Fibroblast of lung (primary cell): ENCODE data around the gene SIGLEC9. TPM values are rescaled to one million over a fixed set of nuclear protein-coding genes. Genes with fewer than 3 reads are reported as not detected.

Experiments
- DNase-seq, 2 donors: peaks; one replicate each; pipeline versions ENCODE4 v3.0.0 to v3.0.0-alpha.2; 2010; ENCODE audit warnings: low read depth in 2 of 2
- H2AFZ ChIP-seq: 2 replicates; pipeline ENCODE4 v1.5.1; 2012; ENCODE audit warnings: low read length, control low read depth, inconsistent platforms
- H3K27ac ChIP-seq: 2 replicates; pipeline ENCODE4 v1.5.1; 2011; ENCODE audit warnings: low read length, control low read depth; ENCODE audit not compliant: insufficient read depth
- H3K27me3 ChIP-seq: 2 replicates; pipeline ENCODE4 v1.5.1; 2011; ENCODE audit warnings: mild to moderate bottlenecking, low read length; ENCODE audit not compliant: control insufficient read depth, insufficient read depth
- H3K36me3 ChIP-seq: 2 replicates; pipeline ENCODE4 v1.5.1; 2011; ENCODE audit warnings: low read length; ENCODE audit not compliant: control insufficient read depth, insufficient read depth
- H3K4me1 ChIP-seq: 2 replicates; pipeline ENCODE4 v1.5.1; 2011; ENCODE audit warnings: low read length; ENCODE audit not compliant: control insufficient read depth, insufficient read depth; ENCODE audit errors: extremely low read depth
- H3K4me2 ChIP-seq: 2 replicates; pipeline ENCODE4 v1.5.1; 2011; ENCODE audit warnings: low read length, control low read depth; ENCODE audit not compliant: insufficient read depth; ENCODE audit errors: extremely low read depth
- H3K4me3 ChIP-seq, 4 experiments: fragments of 200-600 bp in 1 of 4; sonication (generic) in 1 of 4; replicated peaks in 1 of 4; 2 replicates each; pipeline ENCODE4 v1.5.1; 2011 to 2016; ENCODE audit warnings: low read length in 4 of 4, low read depth in 3 of 4, mild to moderate bottlenecking in 3 of 4, control low read depth in 2 of 4, inconsistent platforms in 1 of 4, mixed read lengths in 1 of 4; ENCODE audit not compliant: insufficient read depth in 1 of 4; ENCODE audit errors: control extremely low read depth in 1 of 4
- H3K79me2 ChIP-seq: 2 replicates; pipeline ENCODE4 v1.5.1; 2012; ENCODE audit warnings: mild to moderate bottlenecking, low read length, inconsistent platforms; ENCODE audit not compliant: control insufficient read depth, insufficient read depth
- H3K9ac ChIP-seq: 2 replicates; pipeline ENCODE4 v1.5.1; 2011; ENCODE audit warnings: mild to moderate bottlenecking, low read length, control low read depth; ENCODE audit not compliant: insufficient read depth
- H3K9me3 ChIP-seq: 2 replicates; pipeline ENCODE4 v1.5.1; 2012; ENCODE audit warnings: low read depth, low read length; ENCODE audit not compliant: control insufficient read depth, insufficient read depth
- H4K20me1 ChIP-seq: 2 replicates; pipeline ENCODE4 v1.5.1; 2011; ENCODE audit warnings: low read length; ENCODE audit not compliant: control insufficient read depth, insufficient read depth; ENCODE audit errors: extremely low read depth
- EZH2 ChIP-seq: IDR thresholded peaks from 2 replicates; pipeline ENCODE4 v1.5.1; 2012; ENCODE audit warnings: low read length, control low read depth, mild to moderate bottlenecking; ENCODE audit errors: missing control alignments
- polyA plus RNA-seq, 2 donors: library from polyadenylated mRNA; depleted of rRNA in 1 of 2; stranded (reverse) in 1 of 2; unstranded in 1 of 2; fragments of >200 nt; gene quantifications; 2 replicates each; pipeline ENCODE4 v1.2.1, GENCODE V29; 2011 to 2012; ENCODE audit warnings: missing spikeins in 1 of 2
- total RNA-seq: library from RNA; depleted of rRNA; stranded (reverse); fragments of >200 nt; gene quantifications from 2 replicates; pipeline ENCODE4 v1.2.1, GENCODE V29; 2014
- TF ChIP-seq, protein P1 (sequence below), 2 donors: IDR thresholded peaks in 1 of 2; conservative IDR thresholded peaks in 1 of 2; 1 replicate in 1 of 2; 2 replicates in 1 of 2; pipeline ENCODE4 v1.5.1; 2011 to 2012; ENCODE audit warnings: low read length in 2 of 2, control low read depth in 1 of 2, inconsistent platforms in 1 of 2, low read depth in 1 of 2, mild to moderate bottlenecking in 1 of 2

Gene SIGLEC9
- total and polyA plus RNA-seq, 2 donors (not counting 1 experiment from before 2014, with no cell fraction given), result not detected

DNA sequence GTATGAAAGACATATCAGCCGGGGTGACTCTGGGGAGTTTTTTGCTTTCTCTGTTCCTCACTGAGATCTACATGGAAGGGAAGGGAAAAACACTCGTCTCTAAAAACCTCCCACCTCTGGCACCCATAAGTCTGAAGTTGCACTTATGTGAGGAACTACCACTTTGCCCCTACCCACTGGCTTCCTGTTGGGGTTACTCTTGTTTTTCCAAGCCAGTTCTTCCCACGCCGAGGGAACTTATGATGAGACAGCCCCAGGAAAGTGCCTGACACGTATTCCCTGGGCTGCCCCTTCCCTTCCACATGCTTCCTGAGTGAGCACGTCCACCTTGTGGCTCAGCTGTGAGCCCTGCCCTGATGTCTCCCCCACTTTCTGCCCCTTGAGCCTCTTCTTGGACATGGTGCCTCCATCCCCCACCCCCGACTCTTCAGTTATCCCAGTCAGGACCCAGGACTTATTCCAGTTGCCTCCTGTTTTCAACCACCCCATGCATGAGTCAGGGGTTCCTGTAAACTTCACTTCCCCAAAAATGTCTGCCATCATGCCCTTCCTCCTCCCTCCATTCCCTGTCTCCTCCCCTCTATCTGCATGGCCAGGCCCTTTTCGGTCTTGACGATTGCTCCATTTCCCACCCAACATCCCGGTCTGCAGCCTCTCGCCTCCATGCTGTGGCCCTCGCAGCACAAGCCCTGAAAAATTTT is 12.3 kb downstream of the SIGLEC9 start:
- H3K4me3 ChIP-seq, result no peak overlapping the region
- no peak overlapping the region for H3K9ac ChIP-seq
- no peaks in the 10 kb centered on the region for H3K36me3 ChIP-seq
- no peaks in the 10 kb centered on the region for H3K27me3 ChIP-seq
- TF ChIP-seq, protein P1, sequence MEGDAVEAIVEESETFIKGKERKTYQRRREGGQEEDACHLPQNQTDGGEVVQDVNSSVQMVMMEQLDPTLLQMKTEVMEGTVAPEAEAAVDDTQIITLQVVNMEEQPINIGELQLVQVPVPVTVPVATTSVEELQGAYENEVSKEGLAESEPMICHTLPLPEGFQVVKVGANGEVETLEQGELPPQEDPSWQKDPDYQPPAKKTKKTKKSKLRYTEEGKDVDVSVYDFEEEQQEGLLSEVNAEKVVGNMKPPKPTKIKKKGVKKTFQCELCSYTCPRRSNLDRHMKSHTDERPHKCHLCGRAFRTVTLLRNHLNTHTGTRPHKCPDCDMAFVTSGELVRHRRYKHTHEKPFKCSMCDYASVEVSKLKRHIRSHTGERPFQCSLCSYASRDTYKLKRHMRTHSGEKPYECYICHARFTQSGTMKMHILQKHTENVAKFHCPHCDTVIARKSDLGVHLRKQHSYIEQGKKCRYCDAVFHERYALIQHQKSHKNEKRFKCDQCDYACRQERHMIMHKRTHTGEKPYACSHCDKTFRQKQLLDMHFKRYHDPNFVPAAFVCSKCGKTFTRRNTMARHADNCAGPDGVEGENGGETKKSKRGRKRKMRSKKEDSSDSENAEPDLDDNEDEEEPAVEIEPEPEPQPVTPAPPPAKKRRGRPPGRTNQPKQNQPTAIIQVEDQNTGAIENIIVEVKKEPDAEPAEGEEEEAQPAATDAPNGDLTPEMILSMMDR (conservative IDR thresholded peaks at IDR 0.05 in 1 of 2, IDR thresholded peaks at IDR 0.05 in 1 of 2; ENCODE audit: low read depth in 1 of 2, low read length in 2 of 2), result no peak
- TF ChIP-seq EZH2, result no peak
- no peaks in the 10 kb centered on the region for H3K79me2 ChIP-seq
- H3K9me3 ChIP-seq, result no peaks in the 10 kb centered on the region
- no peak overlapping the region for H3K27ac ChIP-seq
- DNase-seq, result no peak
- H2AFZ ChIP-seq, result no peak overlapping the region
- H4K20me1 ChIP-seq, result no peaks in the 10 kb centered on the region
- no peak overlapping the region for H3K4me2 ChIP-seq
- no peaks in the 10 kb centered on the region for H3K4me1 ChIP-seq

DNA sequence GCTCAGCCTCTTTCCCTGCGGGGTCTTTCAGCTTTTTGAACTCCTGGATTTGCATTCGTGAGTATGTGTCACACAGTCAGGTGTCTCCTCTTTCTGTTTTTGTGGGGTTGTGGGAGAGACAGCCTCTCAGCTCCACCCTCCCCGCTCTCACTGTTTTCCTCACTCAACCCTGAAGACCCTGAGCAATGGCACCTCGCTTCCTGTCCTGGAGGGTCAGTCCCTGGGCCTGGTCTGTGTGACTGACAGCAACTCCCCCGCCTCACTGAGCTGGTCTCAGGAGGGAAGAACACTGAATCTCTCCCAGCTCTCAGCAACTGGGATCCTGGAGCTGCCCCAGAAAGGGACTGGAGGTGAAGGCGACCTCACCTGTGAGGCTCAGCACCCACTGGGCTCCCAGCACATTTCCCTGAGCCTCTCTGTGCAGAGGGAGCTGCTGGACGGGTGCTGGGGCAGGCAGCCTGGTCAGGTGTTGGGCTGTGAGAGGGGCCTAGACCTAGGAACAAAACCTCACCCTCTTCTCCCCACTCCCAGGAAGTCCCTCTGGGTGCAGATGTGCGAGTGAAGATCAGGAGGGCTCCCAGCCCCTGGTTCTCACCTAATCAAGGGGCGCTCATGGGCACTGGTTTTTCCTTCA is 13.2 kb downstream of the SIGLEC9 start:
- H3K4me2 ChIP-seq, result no peak overlapping the region

DNA sequence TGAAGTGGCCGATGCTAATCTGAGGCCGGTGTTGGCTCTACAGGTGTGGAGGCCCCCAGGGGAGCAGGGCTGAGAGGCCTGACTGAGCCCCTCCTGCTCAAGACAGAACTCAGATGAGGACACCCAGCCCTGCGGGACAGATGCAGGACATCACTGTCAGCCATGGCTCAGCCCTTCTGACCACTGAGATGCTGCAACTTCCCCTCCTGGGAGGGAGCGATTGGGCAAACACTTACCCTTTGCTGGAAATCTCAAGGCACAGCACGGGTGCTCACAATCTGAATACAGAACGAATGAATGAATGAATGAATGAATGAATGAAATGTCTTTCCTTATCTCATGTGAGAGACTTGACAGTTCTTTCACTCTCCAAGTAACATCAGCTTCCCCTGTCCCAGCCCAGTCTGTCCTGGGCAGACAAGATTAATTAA is 13.9 kb downstream of the SIGLEC9 start:
- Histone ChIP-seq H3K4me2 (no peak overlapping the region), H3K9me3 (no peaks in the 10 kb centered on the region), H3K79me2 (no peaks in the 10 kb centered on the region), H2AFZ (no peak overlapping the region), H3K27ac (no peak overlapping the region), H3K4me3 (no peak overlapping the region), H3K9ac (no peak overlapping the region), H4K20me1 (no peaks in the 10 kb centered on the region), H3K27me3 (no peaks in the 10 kb centered on the region), H3K36me3 (no peaks in the 10 kb centered on the region), H3K4me1 (no peaks in the 10 kb centered on the region)
- no peak for DNase-seq
- TF ChIP-seq, protein P1 (conservative IDR thresholded peaks at IDR 0.05 in 1 of 2, IDR thresholded peaks at IDR 0.05 in 1 of 2; ENCODE audit: low read depth in 1 of 2, low read length in 2 of 2), result no peak

More for the DNA sequence above, 13.2 kb downstream of the SIGLEC9 start:
- no peaks in the 10 kb centered on the region for H3K36me3 ChIP-seq
- no peak overlapping the region for H3K9ac ChIP-seq
- no peaks in the 10 kb centered on the region for H4K20me1 ChIP-seq
- H3K9me3 ChIP-seq, result no peaks in the 10 kb centered on the region
- no peak overlapping the region for H3K27ac ChIP-seq
- no peak for DNase-seq
- H2AFZ ChIP-seq, result no peak overlapping the region
- TF ChIP-seq, protein P1 (conservative IDR thresholded peaks at IDR 0.05 in 1 of 2, IDR thresholded peaks at IDR 0.05 in 1 of 2; ENCODE audit: low read depth in 1 of 2, low read length in 2 of 2), result no peak
- no peak for TF ChIP-seq EZH2
- no peaks in the 10 kb centered on the region for H3K79me2 ChIP-seq
- H3K27me3 ChIP-seq, result no peaks in the 10 kb centered on the region
- H3K4me3 ChIP-seq, result no peak overlapping the region
- no peaks in the 10 kb centered on the region for H3K4me1 ChIP-seq
